Articular chondrocyte of knee joint (primary cell): ENCODE measurements around the gene ACTRT2. TPM values are rescaled to one million over a fixed set of nuclear protein-coding genes. Genes with fewer than 3 reads are reported as not detected.

Experiments used
- total RNA-seq: library from RNA; depleted of rRNA; stranded (reverse); fragments of >200 nt; gene quantifications from 2 replicates; pipeline ENCODE4 v1.2.3, GENCODE V29; 2012

ACTRT2 gene
- not detected in 2 replicates for total RNA-seq

DNA sequence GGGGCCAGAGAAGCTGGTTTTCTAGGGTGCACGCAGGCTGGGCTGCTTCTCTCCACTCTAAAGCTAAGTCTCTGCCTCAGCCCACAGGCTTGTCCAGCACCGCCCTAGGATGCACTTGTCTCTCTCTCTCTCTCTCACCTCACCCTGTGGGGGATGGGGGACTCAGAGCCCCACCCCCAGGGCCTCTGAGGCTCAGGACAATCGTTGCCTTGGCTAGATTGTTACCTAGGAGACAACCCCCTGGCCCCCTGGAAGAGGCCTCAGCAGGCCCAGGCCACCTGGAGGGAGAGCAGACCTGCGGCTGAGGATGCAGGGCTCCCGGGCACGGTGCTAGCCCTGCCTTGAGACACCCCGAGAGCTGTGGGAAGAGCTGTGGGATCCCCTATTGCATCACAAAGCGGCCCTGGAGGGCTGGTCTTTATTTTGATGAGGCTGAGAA is at the start of gene ACTRT2:
Gene ACTRT2 (plus strand): TSS at position 235 of the 439 bp plus-strand sequence. CDS start 220 bp downstream, outside the sequence.

GRCh38 chr1:3068564-3069431 is 47.5 kb downstream of the ACTRT2 start, which contains the start of gene PRDM16:
PRDM16 (plus strand) TSS chr1:3069203; CDS start chr1:3069260, 57 bp downstream.

Other genes with a start within 250 kb of the ACTRT2 start
- gene TTC34, start 219.8 kb upstream of the ACTRT2 start, total RNA-seq: 0.22 and 0.39 TPM in 2 replicates
- 10.6 and 10.7 TPM in 2 replicates for gene PRDM16, start 47.7 kb downstream of the ACTRT2 start, total RNA-seq